Hematopoietic multipotent progenitor cell (in vitro differentiated cells): ENCODE results near the gene KIF5A. TPM values are rescaled to one million over a fixed set of nuclear protein-coding genes. Genes with fewer than 3 reads are reported as not detected.

Experiments
- DNase-seq, 3 donors: peaks; one replicate each; pipeline ENCODE4 v3.0.0-alpha.2; 2011 to 2015; ENCODE audit warnings: low read depth in 2 of 3, low spot score in 2 of 3
- total RNA-seq: library from RNA; depleted of rRNA; stranded (reverse); fragments of >200 nt; gene quantifications from one replicate; pipeline ENCODE4 v1.2.3, GENCODE V29; 2012

The KIF5A gene
- total RNA-seq, 1 donor: 1.3 TPM

DNA sequence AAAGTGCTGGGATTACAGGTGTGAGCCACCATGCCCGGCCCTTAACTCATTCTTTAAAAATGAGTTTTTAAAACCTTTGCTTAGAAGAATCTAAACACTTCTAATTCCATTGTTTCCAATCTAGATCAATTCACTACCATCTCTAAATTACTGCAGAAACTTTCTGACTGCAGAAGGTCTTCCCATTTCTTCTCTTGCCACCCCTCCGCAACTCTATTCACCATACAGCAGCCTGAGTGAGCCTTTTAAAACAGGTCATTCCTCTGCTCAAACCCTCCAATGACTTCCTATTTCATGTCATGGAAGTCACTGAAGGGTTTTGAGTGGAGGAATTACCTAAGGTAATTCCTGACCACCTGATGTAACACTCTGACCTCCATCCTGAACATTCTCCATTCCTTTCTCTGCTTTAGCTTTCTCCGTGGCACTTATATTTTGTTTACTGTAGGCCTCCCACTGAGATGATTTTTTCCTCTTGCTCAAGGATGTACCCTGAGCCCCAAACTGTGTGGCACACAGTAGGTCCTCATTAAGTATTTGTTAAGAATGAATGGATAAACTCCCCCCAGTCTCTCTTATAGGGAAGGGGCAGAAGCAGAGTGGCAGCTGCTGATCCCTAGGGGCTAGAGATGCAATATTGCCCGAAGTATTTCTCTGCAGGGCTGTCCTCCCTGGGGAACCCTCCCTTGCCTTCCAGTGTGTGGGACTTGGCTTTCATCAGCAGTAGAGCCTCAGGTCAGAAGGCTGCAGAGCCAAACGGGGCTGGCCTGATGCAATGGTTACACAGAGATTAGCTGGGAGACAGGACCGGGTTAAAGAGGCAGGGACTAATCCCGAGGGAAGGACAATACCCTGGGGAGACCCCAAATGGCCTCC is 30.7 kb upstream of the KIF5A start:
- DNase-seq: no peak

DNA sequence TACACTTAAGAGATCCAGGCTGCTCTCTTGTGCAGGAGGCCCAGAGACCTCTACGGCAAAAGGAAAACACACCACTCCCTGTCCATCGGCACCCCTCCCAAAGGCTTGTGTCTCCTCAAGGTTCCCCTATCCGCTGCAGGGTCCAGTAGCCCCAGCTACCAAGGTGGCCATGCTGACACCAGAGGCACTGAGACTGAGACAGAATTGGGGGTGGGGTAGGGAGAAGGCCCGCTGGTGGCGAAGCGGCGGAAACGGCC is 30.1 kb upstream of the KIF5A start:
- DNase-seq: peak in 1 of 3 donors; percentile 27

DNA sequence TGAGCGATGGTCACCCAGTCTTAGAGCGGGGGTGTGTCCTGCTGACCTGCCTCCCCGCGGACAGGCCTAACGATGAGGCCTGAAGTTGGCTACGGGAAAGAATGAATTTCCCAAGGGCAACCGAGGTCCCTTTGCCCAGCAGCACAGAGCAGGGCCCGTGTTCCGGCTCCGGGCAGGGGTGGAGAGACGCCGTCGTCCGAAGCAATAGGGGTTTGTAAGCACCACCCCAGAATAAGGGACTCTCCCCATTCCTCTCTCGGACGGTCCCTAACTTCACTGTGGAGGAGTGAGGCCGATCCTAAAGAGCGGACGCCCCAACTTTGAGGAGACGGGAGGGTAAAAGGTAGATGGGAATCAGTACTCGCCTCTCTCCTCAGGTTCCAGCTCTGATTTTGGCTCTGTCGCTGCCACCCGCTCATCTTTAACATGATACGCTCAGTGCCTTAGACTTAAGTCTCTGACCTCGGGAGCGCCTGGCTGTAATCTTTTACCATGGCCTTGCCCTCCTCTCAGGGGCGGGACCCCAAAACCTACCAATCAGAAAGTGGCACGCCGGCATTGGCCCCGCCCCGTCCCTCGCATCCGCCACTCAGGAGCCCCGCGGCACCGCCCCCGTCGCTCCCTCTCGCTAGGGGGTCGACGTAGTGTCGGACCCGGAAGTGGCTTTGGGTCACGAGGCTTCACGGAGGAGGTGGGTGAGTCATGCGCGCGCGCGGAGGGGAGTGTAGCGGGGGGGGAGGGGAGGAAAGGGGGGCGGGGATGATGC is 29.6 kb upstream of the KIF5A start, which contains the start of gene DDIT3:
DDIT3 (minus strand) TSS at position 462 of the 766 bp plus-strand sequence. CDS start 3,108 bp downstream, outside the sequence.
- DNase-seq: peak; percentile 96 to 100 (median 99)

DNA sequence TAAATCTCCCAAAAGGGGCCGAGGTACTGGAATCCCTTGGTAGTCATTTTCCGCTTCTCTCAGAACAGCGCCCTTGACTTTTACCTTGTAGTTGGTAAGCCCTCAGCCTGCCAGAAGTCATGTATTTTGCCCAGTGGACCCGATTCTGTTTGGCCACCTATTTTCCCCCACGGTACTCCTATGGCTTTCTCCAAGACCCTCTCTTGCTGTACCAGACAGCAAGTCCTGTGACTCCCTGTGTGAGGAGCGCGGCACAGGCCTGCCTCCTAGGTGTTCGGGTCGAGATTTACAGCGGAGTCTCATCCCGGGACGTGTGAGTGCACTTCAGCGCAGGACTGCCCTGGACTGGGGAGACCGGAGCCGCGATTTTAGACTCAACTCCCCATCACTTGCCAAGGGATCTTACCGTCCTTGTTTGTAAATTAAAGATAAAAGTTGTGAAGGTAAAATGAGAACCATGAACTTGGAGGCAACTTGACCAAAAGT is 28.3 kb upstream of the KIF5A start:
- DNase-seq: peak in 1 of 3 donors; percentile 33

DNA sequence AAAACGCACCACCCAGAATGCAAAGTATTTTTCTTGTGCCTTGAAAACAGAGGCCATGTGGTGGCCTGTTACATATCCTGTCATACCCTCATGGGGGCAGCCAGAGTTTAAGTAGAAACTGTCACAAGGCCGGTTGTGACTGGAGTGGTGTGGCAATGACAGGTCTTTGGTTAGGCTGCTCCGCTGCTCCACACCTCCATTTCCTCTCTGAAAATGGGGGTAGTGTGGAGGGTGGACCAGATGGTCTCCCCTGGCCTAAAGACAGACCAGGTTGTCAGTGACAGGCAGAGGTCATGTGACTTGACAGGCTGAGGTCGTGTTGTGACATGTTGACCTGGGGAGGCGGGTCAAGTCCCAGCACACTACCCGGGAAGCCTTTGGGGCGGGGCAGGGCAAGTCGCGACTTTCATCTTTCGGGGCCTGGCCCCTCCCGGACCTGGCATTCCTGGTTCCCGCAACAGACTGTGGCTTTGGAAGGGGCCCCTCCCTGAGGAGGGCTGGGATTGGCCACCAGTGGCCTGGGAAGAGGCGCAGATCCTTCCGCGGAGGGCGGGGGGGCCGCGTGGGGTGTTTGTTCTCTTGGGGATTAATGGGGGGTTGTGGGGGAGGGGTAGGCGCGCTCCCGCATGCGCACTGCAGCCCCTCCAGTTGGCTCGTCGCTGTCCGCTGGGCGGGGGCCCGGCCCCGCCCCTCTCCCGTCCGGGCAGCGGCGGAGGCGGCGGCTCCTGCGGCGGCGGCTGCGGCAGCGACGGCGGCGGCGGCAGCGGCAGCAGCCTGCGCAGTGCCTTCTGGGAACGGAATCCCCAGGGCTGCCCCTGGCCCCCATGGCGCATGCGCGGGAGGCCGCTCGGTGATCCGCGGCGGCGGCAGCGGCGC is 27.6 kb upstream of the KIF5A start, which contains the start of gene MBD6:
MBD6 (plus strand) TSS at position 814 of the 876 bp plus-strand sequence. CDS start 1,480 bp downstream, outside the sequence.
- DNase-seq: peak; percentile 84 to 93 (median 92)

DNA sequence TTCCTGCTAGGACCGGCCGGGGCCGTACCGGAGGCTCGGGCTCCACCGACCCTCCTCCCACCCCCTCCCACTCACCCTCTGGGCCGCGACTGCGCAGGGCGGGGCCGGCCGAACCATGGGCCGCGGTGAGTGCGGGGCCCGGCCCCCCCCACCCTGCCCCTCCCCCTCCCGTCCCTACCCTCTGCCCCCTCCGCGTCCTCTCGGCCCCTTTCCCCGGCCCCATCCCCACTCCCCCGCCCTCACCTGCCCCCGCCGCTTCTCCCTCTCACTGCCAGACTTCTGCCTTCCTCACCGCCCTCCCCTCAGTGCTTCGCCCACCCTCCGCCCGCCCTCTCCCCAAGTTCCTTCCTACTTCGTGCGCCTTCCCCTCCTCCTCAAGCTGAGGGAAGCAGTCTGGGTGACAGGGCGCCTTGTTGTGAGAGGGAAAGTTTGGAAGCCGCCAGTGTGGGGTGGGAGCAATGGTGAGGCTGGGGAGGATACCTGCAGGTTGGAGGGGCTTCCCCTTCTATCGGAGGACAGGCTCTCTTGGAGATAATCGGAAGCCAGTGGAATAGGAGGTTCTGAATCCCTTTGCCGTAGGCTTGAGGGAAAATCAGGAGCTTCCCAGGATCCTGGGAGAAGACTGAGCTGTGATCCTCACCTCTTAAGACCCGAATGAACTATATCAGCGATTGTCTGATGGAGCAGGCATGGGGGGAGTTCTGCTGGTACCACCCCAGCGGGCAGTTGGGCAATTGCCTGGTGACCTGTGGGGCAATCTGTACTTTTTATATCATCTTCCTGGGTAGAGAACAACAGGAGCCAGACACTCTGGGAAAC is 26.7 kb upstream of the KIF5A start:
- peak in 2 of 3 donors; percentile 89 to 91 for DNase-seq

DNA sequence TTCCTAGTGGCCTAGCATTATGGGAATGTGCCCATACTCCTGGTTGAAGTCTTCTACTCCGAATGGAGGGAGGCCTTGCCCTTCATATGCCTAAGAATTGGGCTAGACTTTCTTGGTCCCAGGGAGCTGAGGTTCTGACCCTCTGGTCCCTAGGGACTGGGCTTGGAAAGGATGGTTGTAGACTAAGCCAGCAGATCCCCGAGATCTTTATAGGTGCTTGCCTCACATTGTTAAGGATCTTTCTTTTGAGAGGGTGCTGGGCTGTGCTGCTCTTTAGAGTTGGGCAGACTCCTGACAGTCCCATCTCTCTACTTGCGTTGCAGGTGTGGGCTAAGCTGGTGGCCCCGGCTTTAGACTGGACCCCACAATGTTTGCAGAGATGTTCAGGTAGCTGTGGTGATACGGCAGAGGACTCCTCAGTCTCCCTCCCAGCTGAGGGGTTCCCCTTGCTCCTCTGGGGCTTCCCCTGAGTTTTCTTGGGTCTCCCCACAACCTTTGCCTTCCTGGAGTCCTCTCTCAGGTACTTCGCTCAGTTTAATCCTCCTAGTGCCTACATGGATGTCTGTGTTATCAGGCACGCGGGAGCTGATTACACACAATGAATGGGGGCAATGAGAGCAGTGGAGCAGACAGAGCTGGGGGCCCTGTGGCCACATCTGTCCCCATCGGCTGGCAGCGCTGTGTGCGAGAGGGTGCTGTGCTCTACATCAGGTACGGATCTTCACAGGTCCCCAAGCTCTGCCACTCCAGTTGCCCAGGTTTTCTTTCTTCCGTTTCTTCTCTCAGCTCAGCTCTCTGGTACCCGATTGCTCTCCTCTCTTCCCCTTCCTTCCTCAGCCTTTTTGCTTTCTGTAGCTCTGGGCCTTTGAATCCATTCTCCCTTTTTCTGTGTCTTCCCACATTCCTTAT is 25.9 kb upstream of the KIF5A start:
- no peak for DNase-seq

DNA sequence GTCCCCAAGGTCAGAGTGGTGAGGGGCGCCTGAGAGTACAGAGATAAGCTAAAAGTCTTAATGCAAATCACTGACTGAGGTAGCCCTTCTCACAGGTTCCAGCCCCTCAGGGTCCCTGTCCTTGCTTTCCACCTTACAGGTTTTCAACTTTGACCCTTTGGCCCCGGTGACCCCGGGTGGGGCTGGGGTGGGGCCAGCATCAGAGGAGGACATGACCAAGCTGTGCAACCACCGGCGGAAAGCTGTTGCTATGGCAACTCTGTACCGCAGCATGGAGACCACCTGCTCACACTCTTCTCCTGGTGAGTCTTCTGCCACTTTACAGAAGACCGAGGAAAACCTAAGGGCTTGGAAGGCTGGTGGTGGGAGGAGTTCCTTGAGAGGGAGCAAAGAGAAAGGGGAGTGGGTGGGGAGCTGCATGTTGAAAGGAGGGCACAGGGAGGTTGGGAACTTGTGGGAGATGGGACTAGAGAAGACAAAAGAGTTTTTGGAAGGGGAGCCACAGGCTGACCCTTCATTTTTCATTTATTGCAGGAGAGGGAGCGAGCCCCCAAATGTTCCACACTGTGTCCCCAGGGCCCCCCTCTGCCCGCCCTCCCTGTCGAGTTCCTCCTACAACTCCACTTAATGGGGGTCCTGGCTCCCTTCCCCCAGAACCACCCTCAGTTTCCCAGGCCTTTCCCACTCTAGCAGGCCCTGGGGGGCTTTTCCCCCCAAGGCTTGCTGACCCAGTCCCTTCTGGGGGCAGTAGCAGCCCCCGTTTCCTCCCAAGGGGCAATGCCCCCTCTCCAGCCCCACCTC is 24.8 kb upstream of the KIF5A start:
- DNase-seq: no peak

DNA sequence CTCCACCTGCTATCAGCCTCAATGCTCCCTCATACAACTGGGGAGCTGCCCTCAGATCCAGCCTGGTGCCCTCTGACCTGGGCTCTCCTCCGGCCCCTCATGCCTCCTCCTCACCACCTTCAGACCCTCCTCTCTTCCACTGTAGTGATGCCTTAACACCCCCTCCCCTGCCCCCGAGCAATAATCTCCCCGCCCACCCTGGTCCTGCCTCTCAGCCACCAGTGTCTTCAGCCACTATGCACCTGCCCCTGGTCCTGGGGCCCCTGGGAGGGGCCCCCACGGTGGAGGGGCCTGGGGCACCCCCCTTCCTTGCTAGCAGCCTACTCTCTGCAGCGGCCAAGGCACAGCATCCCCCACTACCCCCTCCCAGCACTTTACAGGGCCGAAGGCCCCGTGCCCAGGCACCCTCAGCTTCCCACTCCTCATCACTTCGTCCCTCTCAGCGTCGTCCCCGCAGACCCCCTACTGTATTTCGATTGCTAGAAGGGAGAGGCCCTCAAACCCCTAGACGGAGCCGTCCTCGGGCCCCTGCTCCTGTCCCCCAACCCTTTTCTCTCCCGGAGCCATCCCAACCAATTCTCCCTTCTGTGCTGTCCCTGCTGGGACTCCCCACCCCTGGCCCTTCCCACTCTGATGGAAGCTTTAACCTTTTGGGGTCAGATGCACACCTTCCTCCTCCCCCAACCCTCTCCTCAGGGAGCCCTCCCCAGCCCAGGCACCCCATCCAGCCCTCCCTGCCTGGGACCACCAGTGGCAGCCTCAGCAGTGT is 24.0 kb upstream of the KIF5A start:
- DNase-seq: no peak

DNA sequence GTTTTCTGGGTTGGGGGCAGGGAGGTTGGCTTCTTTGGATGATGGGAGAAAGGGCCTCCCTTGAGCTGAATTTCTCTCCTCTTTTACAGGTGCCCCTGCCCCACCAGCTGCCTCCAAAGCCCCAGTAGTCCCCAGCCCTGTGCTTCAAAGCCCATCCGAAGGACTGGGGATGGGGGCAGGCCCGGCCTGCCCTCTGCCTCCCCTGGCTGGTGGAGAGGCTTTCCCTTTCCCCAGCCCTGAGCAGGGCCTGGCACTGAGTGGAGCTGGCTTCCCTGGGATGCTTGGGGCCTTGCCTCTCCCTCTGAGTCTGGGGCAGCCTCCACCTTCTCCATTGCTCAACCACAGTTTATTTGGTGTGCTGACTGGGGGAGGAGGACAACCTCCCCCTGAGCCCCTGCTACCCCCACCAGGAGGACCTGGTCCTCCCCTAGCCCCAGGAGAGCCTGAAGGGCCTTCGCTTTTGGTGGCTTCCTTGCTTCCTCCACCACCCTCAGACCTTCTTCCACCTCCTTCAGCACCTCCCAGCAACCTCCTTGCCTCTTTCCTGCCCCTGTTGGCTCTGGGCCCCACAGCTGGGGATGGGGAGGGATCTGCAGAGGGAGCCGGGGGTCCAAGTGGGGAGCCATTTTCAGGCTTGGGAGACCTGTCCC is 23.2 kb upstream of the KIF5A start:
- no peak for DNase-seq

DNA sequence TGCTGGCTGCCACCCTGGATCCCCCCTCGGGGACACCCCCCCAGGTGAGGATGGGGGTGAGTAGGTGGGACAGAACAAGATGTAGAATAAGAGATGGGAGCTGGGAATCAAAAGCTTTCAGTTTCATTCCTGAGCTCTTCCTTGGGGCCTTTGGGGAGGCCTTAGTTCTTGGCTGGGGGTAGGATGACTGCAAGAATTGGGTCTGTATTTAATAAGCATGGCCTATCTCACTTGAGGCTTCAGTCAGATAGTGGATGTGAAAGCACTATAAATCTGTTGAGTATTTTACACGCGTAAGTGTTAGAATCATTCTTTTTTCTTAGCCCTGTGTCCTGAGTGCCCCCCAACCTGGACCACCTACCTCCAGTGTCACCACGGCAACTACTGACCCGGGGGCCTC is 22.7 kb upstream of the KIF5A start:
- DNase-seq: no peak

DNA sequence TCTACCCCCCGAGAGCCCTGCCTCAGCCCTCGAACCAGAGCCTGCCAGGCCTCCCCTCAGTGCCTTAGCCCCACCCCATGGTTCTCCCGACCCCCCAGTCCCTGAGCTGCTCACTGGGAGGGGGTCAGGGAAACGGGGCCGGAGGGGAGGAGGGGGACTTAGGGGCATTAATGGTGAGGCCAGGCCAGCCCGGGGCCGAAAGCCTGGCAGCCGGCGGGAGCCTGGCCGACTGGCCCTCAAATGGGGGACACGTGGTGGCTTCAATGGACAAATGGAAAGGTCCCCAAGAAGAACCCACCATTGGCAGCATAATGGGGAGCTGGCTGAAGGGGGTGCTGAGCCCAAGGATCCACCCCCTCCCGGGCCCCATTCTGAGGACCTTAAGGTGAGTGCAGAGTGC is 21.7 kb upstream of the KIF5A start:
- no peak for DNase-seq

DNA sequence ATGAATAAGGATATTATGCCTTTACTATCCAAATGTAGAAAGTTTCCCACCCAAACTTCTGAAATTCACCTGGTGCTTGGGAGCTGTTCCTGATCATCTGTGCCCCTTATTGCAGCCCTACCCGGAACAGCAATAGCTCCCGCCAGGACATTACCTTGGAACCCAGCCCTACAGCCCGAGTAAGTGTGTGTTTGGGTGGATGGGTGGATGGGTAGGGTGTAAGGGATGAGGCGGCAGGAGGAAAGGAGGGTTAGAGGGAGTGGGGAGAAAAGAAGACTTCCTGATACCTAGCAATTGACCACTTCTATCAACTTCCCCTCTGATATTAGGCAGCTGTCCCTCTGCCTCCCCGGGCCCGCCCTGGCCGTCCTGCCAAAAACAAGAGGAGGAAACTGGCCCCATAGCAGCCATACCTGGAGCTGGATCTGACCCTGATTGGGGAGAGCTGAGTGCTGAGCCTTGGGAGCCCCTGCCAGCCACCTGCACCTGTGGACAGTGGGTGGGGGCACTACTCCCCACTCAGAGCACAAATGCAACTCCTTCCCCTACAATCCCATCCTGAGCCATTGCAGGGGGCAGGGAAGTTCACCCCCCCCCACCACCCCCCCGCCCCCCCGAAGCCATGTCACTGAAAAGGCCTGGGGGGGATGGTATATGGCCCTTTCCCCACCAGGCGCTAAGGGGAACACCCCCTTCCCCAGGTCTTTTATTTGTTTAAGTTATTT is 20.9 kb upstream of the KIF5A start:
- no peak for DNase-seq

DNA sequence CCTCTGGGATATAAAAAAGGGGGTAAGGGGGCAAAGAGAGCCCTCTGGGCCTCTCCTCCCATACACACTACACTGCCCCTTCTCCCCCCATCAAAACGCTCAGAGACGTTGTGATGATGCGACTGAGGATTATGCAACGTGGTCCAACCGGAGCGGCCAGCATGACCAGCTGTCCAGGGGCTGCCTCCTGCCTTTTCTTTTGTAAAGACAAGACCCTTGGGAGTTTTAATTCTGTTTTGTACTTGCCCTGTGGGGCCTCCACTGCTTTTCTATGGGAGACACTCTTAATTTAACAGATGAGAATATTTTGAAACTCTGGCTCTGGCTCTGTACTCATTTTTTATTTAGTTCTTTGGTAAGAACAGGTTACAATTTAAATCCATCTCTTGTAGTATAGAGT is 20.0 kb upstream of the KIF5A start:
- DNase-seq: no peak

DNA sequence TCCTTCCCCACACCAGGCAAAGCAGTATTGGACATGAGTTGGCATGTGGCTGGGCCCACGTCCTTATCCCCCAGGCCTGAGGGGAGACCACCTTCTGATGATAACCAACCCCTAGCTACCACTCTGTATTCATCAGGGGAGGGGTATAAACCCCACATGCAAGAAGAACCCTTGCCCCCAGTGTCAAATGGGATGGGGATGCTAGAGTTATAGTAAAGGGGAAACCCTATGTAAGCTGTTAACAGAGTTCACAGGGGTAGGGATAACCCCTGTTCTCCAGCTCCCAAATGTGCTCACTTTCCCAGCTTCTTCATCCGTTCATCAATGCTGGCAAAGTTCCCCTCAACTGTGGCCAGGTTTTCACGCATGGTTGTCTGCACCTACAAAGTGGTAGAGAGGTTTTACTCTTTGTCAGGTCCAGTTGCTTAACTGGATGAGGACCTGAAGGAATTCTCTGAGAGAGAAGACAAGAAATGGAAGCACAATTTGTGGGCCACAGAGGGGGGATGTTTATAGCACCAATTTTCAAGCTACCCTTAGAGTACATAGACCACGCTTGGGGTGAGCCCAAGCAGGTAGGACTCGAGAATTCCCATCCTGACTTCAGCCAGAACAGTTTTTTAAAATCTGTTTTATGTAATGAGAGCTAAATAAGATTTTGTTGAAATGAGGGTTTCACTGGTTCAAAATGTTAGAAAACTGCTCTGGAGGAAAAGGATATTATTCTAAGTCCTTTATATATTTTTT is 19.3 kb upstream of the KIF5A start:
- no peak for DNase-seq
